Fibroblast of the conjunctiva (primary cell): ENCODE measurements around the gene BANP.

Experiments
- DNase-seq: peaks from one replicate; pipeline ENCODE4 v3.0.0-alpha.2; 2010; ENCODE audit warnings: low read depth

The BANP gene

GRCh38 chr16:87951552-87952538, 611 bp downstream of the BANP start:
- no peak for DNase-seq

- no peak for DNase-seq
These were observed 1.5 kb downstream of the BANP start for GRCh38 chr16:87952751-87953150.

- DNase-seq = no peak
These were observed 2.3 kb downstream of the BANP start for GRCh38 chr16:87953308-87954215.

- no peak for DNase-seq
These were observed 3.1 kb downstream of the BANP start for GRCh38 chr16:87954361-87954760.

GRCh38 chr16:87954826-87955225, 3.6 kb downstream of the BANP start:
- no peak for DNase-seq

- DNase-seq = no peak
These were observed 4.3 kb downstream of the BANP start for GRCh38 chr16:87955302-87956097.

- DNase-seq = no peak
These were observed 4.8 kb downstream of the BANP start for GRCh38 chr16:87956098-87956364.

- DNase-seq = peak; percentile 68
These were observed 5.4 kb downstream of the BANP start for GRCh38 chr16:87956365-87957231.

GRCh38 chr16:87957296-87958094, 6.3 kb downstream of the BANP start:
- no peak for DNase-seq

- no peak for DNase-seq
These were observed 7.4 kb downstream of the BANP start for GRCh38 chr16:87958632-87959031.

- DNase-seq = no peak
These were observed 8.3 kb downstream of the BANP start for GRCh38 chr16:87959391-87959990.

GRCh38 chr16:87960296-87960695, 9.1 kb downstream of the BANP start:
- no peak for DNase-seq

GRCh38 chr16:87960852-87961251, 9.6 kb downstream of the BANP start:
- no peak for DNase-seq

- DNase-seq = no peak
These were observed 10.4 kb downstream of the BANP start for GRCh38 chr16:87961623-87962022.

GRCh38 chr16:87963400-87963799, 12.2 kb downstream of the BANP start:
- no peak for DNase-seq

- no peak for DNase-seq
These were observed 12.9 kb downstream of the BANP start for GRCh38 chr16:87964049-87964659.

- DNase-seq = no peak
These were observed 14.2 kb downstream of the BANP start for GRCh38 chr16:87965417-87965816.

- DNase-seq = peak; percentile 62
These were observed 14.9 kb downstream of the BANP start for GRCh38 chr16:87966064-87966645.

- DNase-seq = no peak
These were observed 15.5 kb downstream of the BANP start for GRCh38 chr16:87966685-87967185.
